HG02588 (cell line): Measurements from ENCODE around the gene TAS2R50.

Experiments
- ATAC-seq: cut with Tn5 transposase; IDR thresholded peaks from one replicate; pipeline ENCODE4 v1.9.1; 2021; ENCODE audit warnings: mild to moderate bottlenecking, moderate library complexity; ENCODE audit not compliant: unreplicated experiment

TAS2R50 gene

GRCh38 chr12:10956085-10956484, 30.6 kb downstream of the TAS2R50 start:
- ATAC-seq = no peak

DNA sequence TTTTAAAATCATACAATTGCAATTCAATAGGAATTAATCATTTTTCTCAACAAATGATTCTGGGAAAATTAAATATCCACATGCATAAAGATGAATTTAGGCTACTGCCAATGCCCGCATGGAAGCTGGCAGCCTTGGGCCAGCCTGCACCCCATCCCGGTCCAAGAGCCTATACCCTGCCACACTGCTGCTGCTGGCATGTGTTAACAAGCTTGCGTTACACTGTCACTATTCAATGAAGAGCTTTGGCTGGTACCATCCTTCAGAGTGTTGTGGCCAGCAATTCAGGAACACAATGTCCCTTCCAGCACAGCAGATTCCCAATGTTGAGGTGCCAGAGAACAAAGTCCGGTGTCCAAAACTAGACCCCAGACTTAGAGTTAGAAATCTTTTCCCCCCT, 34.1 kb downstream of the TAS2R50 start:
- no peak for ATAC-seq

- ATAC-seq = no peak
These were observed 43.5 kb downstream of the TAS2R50 start for GRCh38 chr12:10943167-10943566.

- ATAC-seq = no peak
These were observed 44.6 kb downstream of the TAS2R50 start for GRCh38 chr12:10941916-10942607.

DNA sequence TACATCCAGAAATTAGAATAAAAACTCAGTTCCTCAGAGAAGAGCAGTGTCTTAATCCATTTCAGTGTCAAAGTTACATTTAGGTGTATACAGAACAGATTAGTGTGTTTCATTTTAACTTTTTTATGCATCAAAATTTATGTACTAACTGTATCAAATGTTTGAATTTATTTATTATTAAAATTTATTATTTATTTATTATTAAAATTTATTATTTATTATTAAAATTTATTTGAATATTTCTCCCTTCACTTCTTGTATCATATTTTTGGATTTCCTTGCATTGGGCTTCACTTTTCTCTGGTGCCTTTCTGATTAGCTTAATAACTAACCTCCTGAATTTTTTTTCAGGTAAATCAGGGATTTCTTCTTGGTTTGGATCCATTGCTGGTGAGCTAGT, 45.3 kb downstream of the TAS2R50 start:
- no peak for ATAC-seq

DNA sequence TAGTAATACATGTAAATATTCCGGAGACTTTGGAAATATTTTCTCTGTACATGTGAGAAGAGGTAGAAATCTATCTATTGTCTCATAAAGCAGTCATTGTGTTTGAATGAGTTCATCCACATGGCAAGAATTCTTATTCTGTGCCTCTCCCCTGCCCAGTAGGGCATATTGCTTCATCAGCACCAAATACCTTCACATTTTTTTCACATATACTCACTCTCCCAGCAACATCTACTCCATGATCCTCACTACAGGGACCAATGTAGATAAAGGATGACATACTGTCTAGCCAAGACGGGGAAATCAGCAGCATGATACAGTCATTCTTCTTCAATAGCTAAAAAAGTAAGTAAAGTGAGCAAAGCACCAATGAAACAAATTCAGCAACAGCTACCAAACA, 46.3 kb downstream of the TAS2R50 start:
- ATAC-seq = no peak

GRCh38 chr12:10939163-10939562, 47.5 kb downstream of the TAS2R50 start, which contains the start of gene TAS2R14:
Gene TAS2R14, minus strand, starts transcription at chr12:10939263. Its CDS starts 56 bp downstream, at chr12:10939207.
- no peak for ATAC-seq

DNA sequence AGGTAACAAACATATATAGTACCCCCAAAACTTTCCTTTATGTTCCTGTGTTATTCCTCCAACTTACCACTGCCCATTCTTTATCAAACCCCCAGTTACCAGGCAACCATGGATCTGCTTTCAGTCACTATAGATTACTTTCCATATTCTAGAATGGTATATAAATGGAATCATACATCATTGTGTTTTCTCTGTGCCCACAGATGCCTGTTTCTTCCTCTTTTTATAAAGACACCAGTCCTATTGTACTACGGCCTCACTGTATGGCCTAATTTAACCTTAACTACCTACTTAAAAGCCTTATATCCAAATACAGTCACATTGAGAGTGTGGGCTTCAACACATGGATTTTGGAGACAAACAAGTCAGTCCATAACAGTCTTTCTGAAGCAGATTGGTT, 50.2 kb downstream of the TAS2R50 start:
- no peak for ATAC-seq
